ENCODE results near the gene GEMIN2. TPM values are rescaled to one million over a fixed set of nuclear protein-coding genes. Genes with fewer than 3 reads are reported as not detected.

GEMIN2 gene
- total and polyA plus RNA-seq, 11 donors, result 3.8 to 18.2 (median 7.4) TPM

- Histone ChIP-seq H3K27me3 (no peaks in the 10 kb centered on the region), H3K4me3 (no peak overlapping the region)
Observed at GRCh38 chr14:39080886-39081285, 33.2 kb upstream of the GEMIN2 start.

DNA sequence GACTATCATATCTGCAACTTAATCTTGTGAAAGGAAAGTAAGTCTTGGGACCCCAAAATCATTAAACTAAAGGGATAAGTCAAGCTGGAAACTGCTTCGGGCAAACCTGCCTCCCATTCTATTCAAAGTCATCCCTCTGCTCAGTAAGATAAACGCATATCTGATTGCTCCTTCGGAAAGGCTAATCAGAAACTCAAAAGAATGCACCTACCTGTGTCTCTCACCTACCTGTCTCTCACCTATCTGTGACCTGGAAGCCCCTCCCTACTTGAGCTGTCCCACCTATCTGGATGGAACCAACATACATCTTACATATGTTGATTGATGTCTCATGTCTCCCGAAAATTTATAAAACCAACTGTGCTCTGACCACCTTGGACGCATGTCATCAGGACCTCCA, 31.0 kb upstream of the GEMIN2 start:
- DNase-seq, result no peak
- Histone ChIP-seq H3K4me3 (no peak overlapping the region), H3K4me1 (no peaks in the 10 kb centered on the region), H3K27ac (no peak overlapping the region), H3K27me3 (no peaks in the 10 kb centered on the region), H3K9me3 (no peaks in the 10 kb centered on the region), H3K36me3 (peaks cover 0 to 100% (median 92%) of the 10 kb centered on the region in 9 donors)
- TF ChIP-seq CTCF (IDR thresholded peaks at IDR 0.05) (no peak), POLR2A (IDR thresholded peaks at IDR 0.05) (no peak)
- ATAC-seq, result no peak
- WGBS, 4 donors, result 71 to 87% (median 72%) methylated on average over 5 of the region's 5 CpGs
- intact Hi-C loops (cut with DNase I), result no loop called here

More at GRCh38 chr14:39080886-39081285, 33.2 kb upstream of the GEMIN2 start:
- Histone ChIP-seq H3K27ac (no peak overlapping the region), H3K9me3 (no peaks in the 10 kb centered on the region), H3K4me1 (no peaks in the 10 kb centered on the region), H3K36me3 (peaks cover 0 to 99% (median 90%) of the 10 kb centered on the region in 9 donors)
- intact Hi-C loops (cut with DNase I), result no loop called here
- WGBS, 4 donors, result 92 to 100% (median 97%) methylated on average over 1 of the region's 1 CpG
- DNase-seq (no peak), ATAC-seq (no peak)
- TF ChIP-seq POLR2A (IDR thresholded peaks at IDR 0.05) (no peak), CTCF (IDR thresholded peaks at IDR 0.05) (no peak)

GRCh38 chr14:39085933-39086332, 28.2 kb upstream of the GEMIN2 start:
- intact Hi-C loops (cut with DNase I), result no loop called here
- no peaks in the 10 kb centered on the region for H3K27me3 ChIP-seq

GRCh38 chr14:39087493-39087892, 26.6 kb upstream of the GEMIN2 start:
- no peaks in the 10 kb centered on the region for H3K27me3 ChIP-seq
- H3K4me3 ChIP-seq, result no peak overlapping the region
- 96 to 98% (median 96%) methylated on average over 2 of the region's 2 CpGs for WGBS, 4 donors
- no peaks in the 10 kb centered on the region for H3K9me3 ChIP-seq
- no peaks in the 10 kb centered on the region for H3K4me1 ChIP-seq
- no peak for ATAC-seq
- H3K36me3 ChIP-seq, result peaks cover 0 to 100% (median 98%) of the 10 kb centered on the region in 9 donors
- no peak for DNase-seq
- no peak for TF ChIP-seq POLR2A (IDR thresholded peaks at IDR 0.05)
- TF ChIP-seq CTCF (IDR thresholded peaks at IDR 0.05), result no peak
- H3K27ac ChIP-seq, result no peak overlapping the region
- intact Hi-C loops (cut with DNase I), result no loop called here

More at GRCh38 chr14:39085933-39086332, 28.2 kb upstream of the GEMIN2 start:
- ATAC-seq (no peak), DNase-seq (no peak)
- H3K27ac ChIP-seq, result no peak overlapping the region
- H3K4me1 ChIP-seq, result no peaks in the 10 kb centered on the region
- peaks cover 0 to 100% (median 96%) of the 10 kb centered on the region in 9 donors for H3K36me3 ChIP-seq
- 63 to 77% (median 73%) methylated on average over 7 of the region's 7 CpGs for WGBS, 4 donors
- TF ChIP-seq POLR2A (IDR thresholded peaks at IDR 0.05) (no peak), CTCF (IDR thresholded peaks at IDR 0.05) (no peak)
- H3K9me3 ChIP-seq, result no peaks in the 10 kb centered on the region
- H3K4me3 ChIP-seq, result no peak overlapping the region

Data from heart left ventricle (tissue), 16 donors.